Suppressor macrophage (primary cell): ENCODE results near the gene SIGLEC14.
A peak's percentile ranks its signal among the peaks of the same experiment; 100 is the strongest.

Source experiments
- DNase-seq, 4 experiments: peaks; one replicate each; pipeline ENCODE4 v3.0.0-alpha.2; 2020 to 2022

SIGLEC14 gene

GRCh38 chr19:51614789-51615188, 31.8 kb downstream of the SIGLEC14 start:
- DNase-seq: peak in 1 of 4 experiments; percentile 0

GRCh38 chr19:51610576-51610975, 36.0 kb downstream of the SIGLEC14 start:
- DNase-seq: no peak

- DNase-seq: peak; percentile 94 to 98 (median 96)
These were observed 38.6 kb downstream of the SIGLEC14 start for GRCh38 chr19:51607920-51608562.

GRCh38 chr19:51607077-51607476, 39.5 kb downstream of the SIGLEC14 start:
- DNase-seq: no peak

GRCh38 chr19:51602189-51602854, 44.3 kb downstream of the SIGLEC14 start:
- DNase-seq: no peak

GRCh38 chr19:51600940-51601580, 45.6 kb downstream of the SIGLEC14 start:
- peak in 3 of 4 experiments; percentile 25 to 55 (median 54) for DNase-seq

GRCh38 chr19:51599084-51599483, 47.5 kb downstream of the SIGLEC14 start:
- DNase-seq: no peak

GRCh38 chr19:51598159-51598915, 48.3 kb downstream of the SIGLEC14 start:
- no peak for DNase-seq

- peak in 3 of 4 experiments; percentile 20 to 37 (median 29) for DNase-seq
These were observed 51.1 kb downstream of the SIGLEC14 start for GRCh38 chr19:51595190-51596175.

- peak in 1 of 4 experiments; percentile 7 for DNase-seq
These were observed 51.9 kb downstream of the SIGLEC14 start for GRCh38 chr19:51594774-51595109.

- peak; percentile 98 to 99 (median 99) for DNase-seq
These were observed 52.5 kb downstream of the SIGLEC14 start for GRCh38 chr19:51593969-51594773.

- no peak for DNase-seq
These were observed 53.3 kb downstream of the SIGLEC14 start for GRCh38 chr19:51593138-51593890.
